Glutamatergic neuron (in vitro differentiated cells): ENCODE measurements around the gene PRKAG2. TPM values are rescaled to one million over a fixed set of nuclear protein-coding genes. Genes with fewer than 3 reads are reported as not detected.
"Not testable (repeated sequence)": the region's sequence is repeated elsewhere in the genome, so short reads cannot be mapped to it uniquely, and the experiment has no call there.

Experiments used
- DNase-seq: peaks from one replicate; pipeline ENCODE4 v3.0.0; 2022
- H3K27ac Mint-ChIP-seq: one replicate; pipeline ENCODE4 v1.8.0; 2020; ENCODE audit warnings: mild to moderate bottlenecking, mixed read lengths, inconsistent platforms; ENCODE audit not compliant: unreplicated experiment
- H3K27me3 Mint-ChIP-seq: one replicate; pipeline ENCODE4 v1.8.0; 2020; ENCODE audit warnings: mild to moderate bottlenecking, moderate library complexity, mixed read lengths, inconsistent platforms; ENCODE audit not compliant: unreplicated experiment
- H3K36me3 Mint-ChIP-seq: one replicate; pipeline ENCODE4 v1.8.0; 2020; ENCODE audit warnings: mild to moderate bottlenecking, mixed read lengths, inconsistent platforms; ENCODE audit not compliant: unreplicated experiment
- H3K4me1 Mint-ChIP-seq: one replicate; pipeline ENCODE4 v1.8.0; 2020; ENCODE audit warnings: mild to moderate bottlenecking, low read depth, mixed read lengths, inconsistent platforms; ENCODE audit not compliant: unreplicated experiment
- H3K4me3 Mint-ChIP-seq: one replicate; pipeline ENCODE4 v1.8.0; 2020; ENCODE audit warnings: mild to moderate bottlenecking, mixed read lengths, inconsistent platforms; ENCODE audit not compliant: unreplicated experiment
- H3K9me3 Mint-ChIP-seq: one replicate; pipeline ENCODE4 v1.8.0; 2020; ENCODE audit warnings: mild to moderate bottlenecking, moderate library complexity, mixed read lengths, inconsistent platforms; ENCODE audit not compliant: unreplicated experiment
- CTCF ChIP-seq: fragments of 200-600 bp; sonication (generic); IDR thresholded peaks from one replicate; pipeline ENCODE4 v1.5.0; 2021; ENCODE audit not compliant: partially characterized antibody, unreplicated experiment
- total RNA-seq: library from RNA; stranded (reverse); fragmentation: NEBNext Ultra II Directional; extraction: Animal tissue kit (Norgen Biotek cat#: 25700); gene quantifications from one replicate; pipeline ENCODE4 v1.2.1, GENCODE V29; 2021; ENCODE audit not compliant: unreplicated experiment

The PRKAG2 gene
- total RNA-seq, 1 donor from 2014 or later = 24.7 TPM

GRCh38 chr7:151845412-151846205 is 31.3 kb downstream of the PRKAG2 start:
- no peaks in the 10 kb centered on the region for H3K27me3 Mint-ChIP-seq
- no peak for TF ChIP-seq CTCF
- H3K9me3 Mint-ChIP-seq = no peaks in the 10 kb centered on the region
- peaks cover 5% of the 10 kb centered on the region for H3K36me3 Mint-ChIP-seq
- no peak for DNase-seq
- H3K27ac Mint-ChIP-seq = no peak overlapping the region
- no peak overlapping the region for H3K4me3 Mint-ChIP-seq
- no peaks in the 10 kb centered on the region for H3K4me1 Mint-ChIP-seq

- no peak overlapping the region for H3K4me3 Mint-ChIP-seq
- H3K4me1 Mint-ChIP-seq = no peaks in the 10 kb centered on the region
- no peak overlapping the region for H3K27ac Mint-ChIP-seq
- H3K27me3 Mint-ChIP-seq = no peaks in the 10 kb centered on the region
- no peaks in the 10 kb centered on the region for H3K9me3 Mint-ChIP-seq
- peaks cover 5% of the 10 kb centered on the region for H3K36me3 Mint-ChIP-seq
- no peak for TF ChIP-seq CTCF
- DNase-seq = no peak
Observed at GRCh38 chr7:151844825-151845200, 32.1 kb downstream of the PRKAG2 start.

- DNase-seq = no peak
- Mint-ChIP-seq H3K27me3 (no peaks in the 10 kb centered on the region), H3K27ac (no peak overlapping the region)
Observed at GRCh38 chr7:151844071-151844824, 32.7 kb downstream of the PRKAG2 start.

GRCh38 chr7:151843181-151843580 is 33.7 kb downstream of the PRKAG2 start:
- Mint-ChIP-seq H3K4me3 (no peak overlapping the region), H3K36me3 (peaks cover 5% of the 10 kb centered on the region), H3K27me3 (no peaks in the 10 kb centered on the region), H3K9me3 (peaks cover 1% of the 10 kb centered on the region), H3K4me1 (no peaks in the 10 kb centered on the region), H3K27ac (no peak overlapping the region)
- DNase-seq = no peak
- no peak for TF ChIP-seq CTCF

More at GRCh38 chr7:151844071-151844824, 32.7 kb downstream of the PRKAG2 start:
- H3K9me3 Mint-ChIP-seq = no peaks in the 10 kb centered on the region
- peaks cover 5% of the 10 kb centered on the region for H3K36me3 Mint-ChIP-seq
- no peak overlapping the region for H3K4me3 Mint-ChIP-seq
- H3K4me1 Mint-ChIP-seq = no peaks in the 10 kb centered on the region
- no peak for TF ChIP-seq CTCF

- not testable (repeated sequence) for H3K36me3 Mint-ChIP-seq, H3K4me1 Mint-ChIP-seq, H3K27me3 Mint-ChIP-seq, H3K4me3 Mint-ChIP-seq, H3K9me3 Mint-ChIP-seq, H3K27ac Mint-ChIP-seq, DNase-seq
Observed at GRCh38 chr7:151841395-151842051, 35.4 kb downstream of the PRKAG2 start.
